ENCODE measurements around the gene LOXL1.
A peak's percentile ranks its signal among the peaks of the same experiment; 100 is the strongest.

The LOXL1 gene

GRCh38 chr15:73926219-73927002 is at the start of gene LOXL1:
Gene LOXL1 (plus strand): TSS chr15:73926462. CDS start chr15:73926784, 322 bp downstream.
- DNase-seq = peak in 33 of 56 donors; percentile 7 to 66 (median 33)

GRCh38 chr15:73879426-73879825 is 46.8 kb upstream of the LOXL1 start:
- no peak for DNase-seq

- no peak for DNase-seq
Measured at GRCh38 chr15:73881579-73882320, 44.5 kb upstream of the LOXL1 start.

- no peak for DNase-seq
Measured at GRCh38 chr15:73882761-73883419, 43.4 kb upstream of the LOXL1 start.

GRCh38 chr15:73884159-73884558 is 42.1 kb upstream of the LOXL1 start:
- DNase-seq = no peak

- DNase-seq = no peak
Measured at GRCh38 chr15:73885954-73886700, 40.1 kb upstream of the LOXL1 start.

GRCh38 chr15:73886717-73887345 is 39.4 kb upstream of the LOXL1 start:
- DNase-seq = no peak

- no peak for DNase-seq
Measured at GRCh38 chr15:73887481-73887880, 38.8 kb upstream of the LOXL1 start.

GRCh38 chr15:73888224-73889041 is 37.8 kb upstream of the LOXL1 start:
- DNase-seq = no peak

- no peak for DNase-seq
Measured at GRCh38 chr15:73889053-73889761, 37.1 kb upstream of the LOXL1 start.

- no peak for DNase-seq
Measured at GRCh38 chr15:73889762-73890124, 36.5 kb upstream of the LOXL1 start.

- DNase-seq = no peak
Measured at GRCh38 chr15:73891328-73892315, 34.6 kb upstream of the LOXL1 start.

- DNase-seq = no peak
Measured at GRCh38 chr15:73892446-73893226, 33.6 kb upstream of the LOXL1 start.

GRCh38 chr15:73894133-73894814 is 32.0 kb upstream of the LOXL1 start:
- DNase-seq = no peak

- peak in 2 of 56 donors; percentile 4 to 6 for DNase-seq
Measured at GRCh38 chr15:73897441-73898261, 28.6 kb upstream of the LOXL1 start.

Data from nucleus accumbens (tissue), 56 donors.